ENCODE data around the gene EFNA5. TPM values are rescaled to one million over a fixed set of nuclear protein-coding genes. Genes with fewer than 3 reads are reported as not detected.
A peak's percentile ranks its signal among the peaks of the same experiment; 100 is the strongest.

The EFNA5 gene
- total RNA-seq, 2 donors from 2014 or later, result not detected

GRCh38 chr5:107486489-107486888, 184.2 kb downstream of the EFNA5 start:
- Mint-ChIP-seq H3K27ac (no peak overlapping the region), H3K9me3 (peaks cover 12 to 23% of the 10 kb centered on the region in 2 donors), H3K36me3 (peaks cover 17 to 21% of the 10 kb centered on the region in 2 donors)
- DNase-seq (ENCODE audit: low spot score in 2 of 2) (peak in 1 of 2 donors; percentile 32), ATAC-seq (peak; percentile 98 to 99)

- Mint-ChIP-seq H3K27ac (no peak overlapping the region), H3K36me3 (peaks cover 17 to 21% of the 10 kb centered on the region in 2 donors), H3K9me3 (peaks cover 12 to 23% of the 10 kb centered on the region in 2 donors)
- DNase-seq (ENCODE audit: low spot score in 2 of 2) (no peak), ATAC-seq (no peak)
These were observed 185.6 kb downstream of the EFNA5 start for GRCh38 chr5:107485184-107485583.

- DNase-seq (ENCODE audit: low spot score in 2 of 2) (no peak), ATAC-seq (no peak)
- H3K27ac Mint-ChIP-seq, result no peak overlapping the region
- H3K9me3 Mint-ChIP-seq, result peaks cover 12 to 23% of the 10 kb centered on the region in 2 donors
- H3K36me3 Mint-ChIP-seq, result peaks cover 17 to 21% of the 10 kb centered on the region in 2 donors
These were observed 186.5 kb downstream of the EFNA5 start for GRCh38 chr5:107484281-107484680.

- DNase-seq (ENCODE audit: low spot score in 2 of 2), result no peak
- peaks cover 12 to 23% of the 10 kb centered on the region in 2 donors for H3K9me3 Mint-ChIP-seq
These were observed 187.3 kb downstream of the EFNA5 start for GRCh38 chr5:107483231-107484024.

GRCh38 chr5:107478068-107478641, 192.6 kb downstream of the EFNA5 start:
- Mint-ChIP-seq H3K27ac (no peak overlapping the region), H3K36me3 (no peaks in the 10 kb centered on the region), H3K9me3 (no peaks in the 10 kb centered on the region)
- no peak for DNase-seq (ENCODE audit: low spot score in 2 of 2)
- ATAC-seq, result no peak

More at GRCh38 chr5:107483231-107484024, 187.3 kb downstream of the EFNA5 start:
- Mint-ChIP-seq H3K36me3 (peaks cover 17 to 21% of the 10 kb centered on the region in 2 donors), H3K27ac (no peak overlapping the region)
- peak in 1 of 2 donors; percentile 30 for ATAC-seq

GRCh38 chr5:107477492-107477891, 193.2 kb downstream of the EFNA5 start:
- H3K9me3 Mint-ChIP-seq, result no peaks in the 10 kb centered on the region
- no peak overlapping the region for H3K27ac Mint-ChIP-seq
- no peak for ATAC-seq
- DNase-seq (ENCODE audit: low spot score in 2 of 2), result no peak
- H3K36me3 Mint-ChIP-seq, result no peaks in the 10 kb centered on the region

GRCh38 chr5:107476783-107477182, 194.0 kb downstream of the EFNA5 start:
- Mint-ChIP-seq H3K27ac (peak overlapping the region in 1 of 2 donors; percentile 0), H3K9me3 (no peaks in the 10 kb centered on the region), H3K36me3 (no peaks in the 10 kb centered on the region)
- ATAC-seq (peak; percentile 56 to 98), DNase-seq (ENCODE audit: low spot score in 2 of 2) (peak in 1 of 2 donors; percentile 21)

GRCh38 chr5:107474716-107475489, 195.8 kb downstream of the EFNA5 start:
- Mint-ChIP-seq H3K27ac (no peak overlapping the region), H3K36me3 (no peaks in the 10 kb centered on the region), H3K9me3 (no peaks in the 10 kb centered on the region)
- ATAC-seq, result no peak
- no peak for DNase-seq (ENCODE audit: low spot score in 2 of 2)

- no peak for ATAC-seq
- H3K36me3 Mint-ChIP-seq, result no peaks in the 10 kb centered on the region
These were observed 196.4 kb downstream of the EFNA5 start for GRCh38 chr5:107474361-107474715.

GRCh38 chr5:107472620-107473064, 198.1 kb downstream of the EFNA5 start:
- no peak overlapping the region for H3K27ac Mint-ChIP-seq
- H3K36me3 Mint-ChIP-seq, result no peaks in the 10 kb centered on the region

More at GRCh38 chr5:107474361-107474715, 196.4 kb downstream of the EFNA5 start:
- DNase-seq (ENCODE audit: low spot score in 2 of 2), result no peak
- no peak overlapping the region for H3K27ac Mint-ChIP-seq
- H3K9me3 Mint-ChIP-seq, result no peaks in the 10 kb centered on the region

GRCh38 chr5:107470295-107470582, 200.5 kb downstream of the EFNA5 start:
- no peak overlapping the region for H3K27ac Mint-ChIP-seq
- DNase-seq (ENCODE audit: low spot score in 2 of 2), result no peak
- H3K36me3 Mint-ChIP-seq, result no peaks in the 10 kb centered on the region
- ATAC-seq, result no peak
- H3K9me3 Mint-ChIP-seq, result no peaks in the 10 kb centered on the region

More at GRCh38 chr5:107472620-107473064, 198.1 kb downstream of the EFNA5 start:
- no peak for DNase-seq (ENCODE audit: low spot score in 2 of 2)
- no peak for ATAC-seq
- H3K9me3 Mint-ChIP-seq, result no peaks in the 10 kb centered on the region

- H3K27ac Mint-ChIP-seq, result no peak overlapping the region
- H3K9me3 Mint-ChIP-seq, result no peaks in the 10 kb centered on the region
- peak in 1 of 2 donors; percentile 41 for ATAC-seq
- H3K36me3 Mint-ChIP-seq, result no peaks in the 10 kb centered on the region
- DNase-seq (ENCODE audit: low spot score in 2 of 2), result no peak
These were observed 201.0 kb downstream of the EFNA5 start for GRCh38 chr5:107469485-107470294.

- H3K9me3 Mint-ChIP-seq, result no peaks in the 10 kb centered on the region
- H3K36me3 Mint-ChIP-seq, result no peaks in the 10 kb centered on the region
- ATAC-seq (no peak), DNase-seq (ENCODE audit: low spot score in 2 of 2) (no peak)
- H3K27ac Mint-ChIP-seq, result no peak overlapping the region
These were observed 201.7 kb downstream of the EFNA5 start for GRCh38 chr5:107469064-107469463.

- Mint-ChIP-seq H3K36me3 (no peaks in the 10 kb centered on the region), H3K9me3 (no peaks in the 10 kb centered on the region), H3K27ac (no peak overlapping the region)
- no peak for DNase-seq (ENCODE audit: low spot score in 2 of 2)
- ATAC-seq, result no peak
These were observed 202.5 kb downstream of the EFNA5 start for GRCh38 chr5:107468276-107468675.

GRCh38 chr5:107467137-107467932, 203.4 kb downstream of the EFNA5 start:
- no peak overlapping the region for H3K27ac Mint-ChIP-seq
- DNase-seq (ENCODE audit: low spot score in 2 of 2), result no peak
- no peaks in the 10 kb centered on the region for H3K36me3 Mint-ChIP-seq
- H3K9me3 Mint-ChIP-seq, result no peaks in the 10 kb centered on the region
- no peak for ATAC-seq
